CD4-positive, alpha-beta T cell treated with Interleukin-17A for 1 hour (primary cell): ENCODE measurements around the gene ZNF416.
A peak's percentile ranks its signal among the peaks of the same experiment; 100 is the strongest.

Experiments used
- DNase-seq: peaks from one replicate; pipeline ENCODE4 v3.0.0-alpha.2; 2020

ZNF416 gene

GRCh38 chr19:57578487-57579205 is at the start of gene ZNF416:
Gene ZNF416, minus strand, starts transcription at chr19:57578911. Its CDS starts 207 bp downstream, at chr19:57578704.
- peak; percentile 99 for DNase-seq

GRCh38 chr19:57623091-57623490 is 44.4 kb upstream of the ZNF416 start:
- DNase-seq: no peak

GRCh38 chr19:57620673-57621348 is 42.1 kb upstream of the ZNF416 start:
- no peak for DNase-seq

- no peak for DNase-seq
Observed at GRCh38 chr19:57615346-57615745, 36.6 kb upstream of the ZNF416 start.

- peak; percentile 92 for DNase-seq
Observed at GRCh38 chr19:57613941-57614743, 35.4 kb upstream of the ZNF416 start, which contains the start of gene ZNF134. Gene ZNF134, plus strand, starts transcription at chr19:57614242. Its CDS starts 5,227 bp downstream, at chr19:57619469.

- no peak for DNase-seq
Observed at GRCh38 chr19:57611113-57611512, 32.4 kb upstream of the ZNF416 start.

- DNase-seq: no peak
Observed at GRCh38 chr19:57606931-57607330, 28.2 kb upstream of the ZNF416 start.

- peak; percentile 90 for DNase-seq
Observed at GRCh38 chr19:57599761-57600383, 21.2 kb upstream of the ZNF416 start, which contains the start of gene ZNF530. Gene ZNF530, plus strand, starts transcription at chr19:57599885. Its CDS starts 4,461 bp downstream, at chr19:57604346.

- no peak for DNase-seq
Observed at GRCh38 chr19:57599377-57599760, 20.7 kb upstream of the ZNF416 start.

- no peak for DNase-seq
Observed at GRCh38 chr19:57587529-57587928, 8.8 kb upstream of the ZNF416 start.

GRCh38 chr19:57583521-57584416 is 5.1 kb upstream of the ZNF416 start, which contains the start of gene ZIK1:
Gene ZIK1, plus strand, starts transcription at chr19:57584145. Its CDS starts 212 bp downstream, at chr19:57584357.
- peak; percentile 94 for DNase-seq

- DNase-seq: no peak
Observed at GRCh38 chr19:57583104-57583520, 4.4 kb upstream of the ZNF416 start.

GRCh38 chr19:57576661-57577060 is 2.0 kb downstream of the ZNF416 start:
- no peak for DNase-seq

GRCh38 chr19:57572415-57572947 is 6.2 kb downstream of the ZNF416 start:
- no peak for DNase-seq

GRCh38 chr19:57570707-57571106 is 8.0 kb downstream of the ZNF416 start:
- DNase-seq: no peak

- no peak for DNase-seq
Observed at GRCh38 chr19:57566396-57567265, 12.1 kb downstream of the ZNF416 start.

GRCh38 chr19:57563547-57563946 is 15.2 kb downstream of the ZNF416 start:
- no peak for DNase-seq

- DNase-seq: no peak
Observed at GRCh38 chr19:57560049-57560491, 18.6 kb downstream of the ZNF416 start.

- peak; percentile 91 for DNase-seq
Observed at GRCh38 chr19:57559404-57560025, 19.2 kb downstream of the ZNF416 start, which contains the start of gene ZNF550. Gene ZNF550, minus strand, starts transcription at chr19:57559863. Its CDS starts 181 bp downstream, at chr19:57559682.

- DNase-seq: peak; percentile 3
Observed at GRCh38 chr19:57559008-57559403, 19.7 kb downstream of the ZNF416 start.
